ENCODE data around the gene DNAJC5. TPM values are rescaled to one million over a fixed set of nuclear protein-coding genes. Genes with fewer than 3 reads are reported as not detected.

Gene DNAJC5
- total RNA-seq, 1 experiment from 2014 or later: 28.5 TPM

DNA sequence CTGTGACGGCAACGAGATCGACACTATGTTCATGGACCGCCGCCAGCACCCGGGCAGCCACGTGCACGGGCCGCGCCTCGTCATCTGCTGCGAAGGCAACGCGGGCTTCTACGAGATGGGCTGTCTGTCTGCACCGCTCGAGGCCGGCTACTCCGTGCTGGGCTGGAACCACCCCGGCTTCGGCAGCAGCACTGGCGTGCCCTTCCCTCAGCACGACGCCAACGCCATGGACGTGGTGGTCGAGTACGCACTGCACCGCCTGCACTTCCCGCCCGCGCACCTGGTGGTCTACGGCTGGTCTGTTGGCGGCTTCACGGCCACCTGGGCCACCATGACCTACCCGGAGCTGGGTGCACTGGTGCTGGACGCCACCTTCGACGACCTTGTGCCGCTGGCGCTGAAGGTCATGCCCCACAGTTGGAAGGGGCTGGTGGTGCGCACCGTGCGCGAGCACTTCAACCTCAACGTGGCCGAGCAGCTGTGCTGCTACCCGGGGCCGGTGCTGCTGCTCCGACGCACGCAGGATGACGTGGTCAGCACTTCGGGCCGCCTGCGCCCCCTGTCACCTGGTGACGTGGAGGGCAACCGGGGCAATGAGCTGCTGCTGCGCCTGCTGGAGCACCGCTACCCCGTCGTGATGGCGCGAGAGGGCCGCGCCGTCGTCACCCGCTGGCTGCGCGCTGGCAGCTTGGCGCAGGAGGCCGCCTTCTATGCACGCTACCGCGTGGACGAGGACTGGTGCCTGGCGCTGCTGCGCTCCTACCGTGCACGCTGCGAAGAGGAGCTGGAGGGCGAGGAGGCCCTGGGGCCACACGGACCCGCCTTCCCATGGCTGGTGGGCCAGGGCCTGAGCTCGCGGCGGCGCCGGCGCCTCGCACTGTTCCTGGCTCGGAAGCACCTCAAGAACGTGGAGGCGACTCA, 32.7 kb upstream of the DNAJC5 start:
- Mint-ChIP-seq H3K27me3 (ENCODE audit: low read depth) (no peaks in the 10 kb centered on the region), H3K9me3 (no peaks in the 10 kb centered on the region), H3K4me3 (no peak overlapping the region), H3K27ac (no peak overlapping the region), H3K4me1 (peaks cover 49% of the 10 kb centered on the region), H3K36me3 (peaks cover 4% of the 10 kb centered on the region; the same call in 1 of the 2 replicates)
- ChIA-PET POLR2A (no interaction called here), CTCF (interaction anchor here (0.5 to 5.6 kb wide), 3 partner anchors 71 to 391 kb away, joined by 5 to 68 read pairs (median 5); no protein-coding TSS in a partner anchor)
- TF ChIP-seq NR3C1 (CRISPR knock-in tag; conservative IDR thresholded peaks at IDR 0.05; ENCODE audit: low read depth) (no peak), SP1 (CRISPR knock-in tag; conservative IDR thresholded peaks at IDR 0.05) (no peak), GTF2I (CRISPR knock-in tag; conservative IDR thresholded peaks at IDR 0.05) (no peak), ZBTB21 (CRISPR knock-in tag; IDR thresholded peaks at IDR 0.05; ENCODE audit: borderline replicate concordance) (no peak), SOX15 (CRISPR knock-in tag; IDR thresholded peaks at IDR 0.05) (no peak), JAZF1 (CRISPR knock-in tag; IDR thresholded peaks at IDR 0.05) (no peak), NR2C2 (CRISPR knock-in tag; IDR thresholded peaks at IDR 0.05) (no peak), ZNF219 (CRISPR knock-in tag; IDR thresholded peaks at IDR 0.05; ENCODE audit: borderline replicate concordance) (no peak), NR1H2 (CRISPR knock-in tag; IDR thresholded peaks at IDR 0.05) (no peak), OVOL2 (CRISPR knock-in tag; IDR thresholded peaks at IDR 0.05; ENCODE audit: borderline replicate concordance) (no peak), PRRX2 (CRISPR knock-in tag; IDR thresholded peaks at IDR 0.05) (no peak), ELF4 (CRISPR knock-in tag; IDR thresholded peaks at IDR 0.05; ENCODE audit: low read depth) (no peak), GRHL2 (CRISPR knock-in tag; IDR thresholded peaks at IDR 0.05; ENCODE audit: insufficient replicate concordance, severe bottlenecking) (no peak)
- TF ChIP-seq, protein P1, sequence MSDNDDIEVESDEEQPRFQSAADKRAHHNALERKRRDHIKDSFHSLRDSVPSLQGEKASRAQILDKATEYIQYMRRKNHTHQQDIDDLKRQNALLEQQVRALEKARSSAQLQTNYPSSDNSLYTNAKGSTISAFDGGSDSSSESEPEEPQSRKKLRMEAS (CRISPR knock-in tag; IDR thresholded peaks at IDR 0.05): no peak
- TF ChIP-seq, protein P2, sequence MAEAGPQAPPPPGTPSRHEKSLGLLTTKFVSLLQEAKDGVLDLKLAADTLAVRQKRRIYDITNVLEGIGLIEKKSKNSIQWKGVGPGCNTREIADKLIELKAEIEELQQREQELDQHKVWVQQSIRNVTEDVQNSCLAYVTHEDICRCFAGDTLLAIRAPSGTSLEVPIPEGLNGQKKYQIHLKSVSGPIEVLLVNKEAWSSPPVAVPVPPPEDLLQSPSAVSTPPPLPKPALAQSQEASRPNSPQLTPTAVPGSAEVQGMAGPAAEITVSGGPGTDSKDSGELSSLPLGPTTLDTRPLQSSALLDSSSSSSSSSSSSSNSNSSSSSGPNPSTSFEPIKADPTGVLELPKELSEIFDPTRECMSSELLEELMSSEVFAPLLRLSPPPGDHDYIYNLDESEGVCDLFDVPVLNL (CRISPR knock-in tag; IDR thresholded peaks at IDR 0.05; ENCODE audit: borderline replicate concordance, low read depth): no peak
- TF ChIP-seq, protein P3, sequence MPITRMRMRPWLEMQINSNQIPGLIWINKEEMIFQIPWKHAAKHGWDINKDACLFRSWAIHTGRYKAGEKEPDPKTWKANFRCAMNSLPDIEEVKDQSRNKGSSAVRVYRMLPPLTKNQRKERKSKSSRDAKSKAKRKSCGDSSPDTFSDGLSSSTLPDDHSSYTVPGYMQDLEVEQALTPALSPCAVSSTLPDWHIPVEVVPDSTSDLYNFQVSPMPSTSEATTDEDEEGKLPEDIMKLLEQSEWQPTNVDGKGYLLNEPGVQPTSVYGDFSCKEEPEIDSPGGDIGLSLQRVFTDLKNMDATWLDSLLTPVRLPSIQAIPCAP (CRISPR knock-in tag; IDR thresholded peaks at IDR 0.05): no peak
- DNase-seq (ENCODE audit: low spot score) (no peak), ATAC-seq (no peak)

DNA sequence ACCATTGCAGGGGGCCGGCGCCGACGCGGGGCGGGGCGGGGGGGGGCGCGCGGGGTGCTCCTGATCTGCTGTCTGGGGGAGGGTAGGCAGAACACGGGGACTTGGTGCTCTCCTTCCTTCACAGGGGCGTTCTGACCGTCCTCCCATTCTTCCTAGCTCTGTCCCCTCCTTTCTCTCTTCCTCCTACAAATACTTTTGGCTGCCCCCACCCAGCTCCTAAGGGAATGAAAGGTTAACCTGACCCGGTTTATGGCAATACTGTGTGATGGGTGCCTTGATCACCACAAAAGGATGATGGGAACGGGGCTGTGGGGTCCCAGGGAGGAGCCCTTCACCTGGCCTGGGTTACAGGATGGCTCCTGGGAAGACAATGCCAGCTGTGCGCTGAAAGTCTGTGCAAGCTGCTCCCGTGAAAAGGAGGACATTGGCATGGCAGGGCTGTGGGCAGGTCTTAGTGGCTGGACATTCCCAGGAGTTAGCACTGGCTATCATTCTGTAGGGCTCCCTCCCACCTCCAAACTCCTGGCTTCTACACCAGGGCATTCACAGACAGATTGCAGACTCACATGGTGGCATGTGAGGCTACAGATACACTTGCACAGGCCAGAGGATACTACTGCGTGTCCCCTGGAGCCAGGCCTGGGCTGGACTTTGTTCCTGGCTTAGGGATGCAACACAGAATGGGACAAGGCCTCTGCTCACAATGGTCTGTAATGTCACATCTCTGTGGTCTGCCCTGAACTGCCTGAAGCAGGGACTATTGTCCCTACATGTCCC, 31.7 kb upstream of the DNAJC5 start:
- no peak for DNase-seq (ENCODE audit: low spot score)
- CTCF ChIA-PET: interaction anchor here (2.2 to 5.6 kb wide), 3 partner anchors 76 to 124 kb away, joined by 6 to 68 read pairs (median 16); partner anchors contain the start of gene SLC2A4RG
- H3K9me3 Mint-ChIP-seq: no peaks in the 10 kb centered on the region
- no peaks in the 10 kb centered on the region for H3K27me3 Mint-ChIP-seq (ENCODE audit: low read depth)
- no peak for ATAC-seq
- 0 out of 2 replicates have a peak, but pooled peaks have one; percentile 26 for TF ChIP-seq GABPB1 (CRISPR knock-in tag; IDR thresholded peaks at IDR 0.05)
- TF ChIP-seq NR2C2 (CRISPR knock-in tag; IDR thresholded peaks at IDR 0.05): no peak
- H3K27ac Mint-ChIP-seq: peak overlapping the region; percentile 79
- peaks cover 7% of the 10 kb centered on the region for H3K36me3 Mint-ChIP-seq
- POLR2A ChIA-PET: interaction anchor here (1.0 to 3.3 kb wide), 2 partner anchors 16 to 32 kb away, joined by 3 to 22 read pairs; partner anchors contain the start of gene ZBTB46
- peak overlapping the region; percentile 94 for H3K4me3 Mint-ChIP-seq
- H3K4me1 Mint-ChIP-seq: peaks cover 41% of the 10 kb centered on the region
